SK-N-SH treated with all-trans-retinoic acid at 6 μM for 48 hours (cell line): ENCODE data around the gene WNT7A.

Experiments used
- ATAC-seq: fragments of 200-7000 bp; cut with Tn5 transposase; 3 replicates; pipeline ENCODE4 v1.9.1; 2020; ENCODE audit warnings: mild to moderate bottlenecking, moderate library complexity
- ARNTL ChIP-seq: fragments of 450-650 bp; formaldehyde crosslinking; IDR thresholded peaks from 2 replicates; pipeline ENCODE4 v1.5.0; 2020; ENCODE audit warnings: low read depth, mild to moderate bottlenecking, moderate library complexity, borderline replicate concordance
- BACH2 ChIP-seq: fragments of 250-450 bp; sonication (Bioruptor Pico); IDR thresholded peaks from 2 replicates; pipeline ENCODE4 v1.9.0; 2021; ENCODE audit warnings: mild to moderate bottlenecking, borderline replicate concordance
- CREB5 ChIP-seq: fragments of 250-450 bp; sonication (Bioruptor Pico); IDR thresholded peaks from 2 replicates; pipeline ENCODE4 v1.5.1; 2020; ENCODE audit warnings: low read depth, mild to moderate bottlenecking, moderate library complexity
- CSRNP3 ChIP-seq: fragments of 250-450 bp; sonication (Bioruptor Pico); IDR thresholded peaks from 2 replicates; pipeline ENCODE4 v1.5.1; 2021; ENCODE audit warnings: mild to moderate bottlenecking, moderate library complexity
- ESRRG ChIP-seq: fragments of 250-450 bp; sonication (Bioruptor Pico); IDR thresholded peaks from 2 replicates; pipeline ENCODE4 v1.6.1; 2021; ENCODE audit warnings: mild to moderate bottlenecking
- GLIS3 ChIP-seq: fragments of 250-450 bp; sonication (Bioruptor Pico); IDR thresholded peaks from 2 replicates; pipeline ENCODE4 v1.5.0; 2020; ENCODE audit warnings: mild to moderate bottlenecking, moderate library complexity
- ISL1 ChIP-seq: fragments of 250-450 bp; sonication (Bioruptor Pico); IDR thresholded peaks from 2 replicates; pipeline ENCODE4 v2.1.2; 2022; ENCODE audit warnings: mild to moderate bottlenecking, moderate library complexity
- OSR1 ChIP-seq: fragments of 250-450 bp; sonication (Bioruptor Pico); IDR thresholded peaks from 2 replicates; pipeline ENCODE4 v1.8.0; 2022; ENCODE audit warnings: moderate library complexity, mild to moderate bottlenecking, inconsistent platforms
- PATZ1 ChIP-seq: fragments of 250-450 bp; sonication (Bioruptor Pico); IDR thresholded peaks from 2 replicates; pipeline ENCODE4 v1.8.0; 2020; ENCODE audit warnings: mild to moderate bottlenecking, moderate library complexity, borderline replicate concordance
- POU6F1 ChIP-seq: fragments of 250-450 bp; sonication (Bioruptor Pico); IDR thresholded peaks from 2 replicates; pipeline ENCODE4 v1.8.0; 2021; ENCODE audit warnings: low read depth, mild to moderate bottlenecking, moderate library complexity, borderline replicate concordance
- PPARA ChIP-seq: fragments of 250-450 bp; sonication (Bioruptor Pico); IDR thresholded peaks from 2 replicates; pipeline ENCODE4 v1.5.0; 2020; ENCODE audit warnings: mild to moderate bottlenecking, borderline replicate concordance
- RARB ChIP-seq: fragments of 250-450 bp; sonication (Bioruptor Pico); IDR thresholded peaks from 2 replicates; pipeline ENCODE4 v1.8.0; 2021; ENCODE audit warnings: mild to moderate bottlenecking, moderate library complexity
- SNAI2 ChIP-seq: fragments of 250-450 bp; sonication (Bioruptor Pico); IDR thresholded peaks from 2 replicates; pipeline ENCODE4 v1.5.0; 2020; ENCODE audit warnings: mild to moderate bottlenecking, moderate library complexity
- TCF4 ChIP-seq: fragments of 250-450 bp; sonication (Bioruptor Pico); IDR thresholded peaks from 2 replicates; pipeline ENCODE4 v1.8.0; 2021; ENCODE audit warnings: mild to moderate bottlenecking, moderate library complexity, borderline replicate concordance
- TOX ChIP-seq: fragments of 250-450 bp; sonication (Bioruptor Pico); IDR thresholded peaks from 2 replicates; pipeline ENCODE4 v1.8.0; 2021; ENCODE audit warnings: mild to moderate bottlenecking, moderate library complexity, borderline replicate concordance
- TSHZ2 ChIP-seq: fragments of 250-450 bp; sonication (Bioruptor Pico); IDR thresholded peaks from 2 replicates; pipeline ENCODE4 v1.5.0; 2020; ENCODE audit warnings: mild to moderate bottlenecking, moderate library complexity
- ZC3H10 ChIP-seq: fragments of 250-450 bp; sonication (Bioruptor Pico); IDR thresholded peaks from 2 replicates; pipeline ENCODE4 v1.5.1; 2021; ENCODE audit warnings: mild to moderate bottlenecking, moderate library complexity
- ZFP3 ChIP-seq: fragments of 250-450 bp; sonication (Bioruptor Pico); IDR thresholded peaks from 2 replicates; pipeline ENCODE4 v1.5.0; 2020; ENCODE audit warnings: mild to moderate bottlenecking, moderate library complexity
- ZNF565 ChIP-seq: fragments of 450-650 bp; formaldehyde crosslinking; conservative IDR thresholded peaks from 2 replicates; pipeline ENCODE4 v1.5.0; 2020; ENCODE audit warnings: low read depth, mild to moderate bottlenecking, moderate library complexity
- ZNF70 ChIP-seq: fragments of 450-650 bp; formaldehyde crosslinking; IDR thresholded peaks from 2 replicates; pipeline ENCODE4 v1.5.0; 2020; ENCODE audit warnings: mild to moderate bottlenecking, moderate library complexity
- ZNF8 ChIP-seq: fragments of 450-650 bp; formaldehyde crosslinking; IDR thresholded peaks from 2 replicates; pipeline ENCODE4 v1.5.0; 2020; ENCODE audit warnings: mild to moderate bottlenecking, moderate library complexity

Gene WNT7A

GRCh38 chr3:13882876-13883275 is 3.0 kb upstream of the WNT7A start:
- TF ChIP-seq ESRRG = no peak
- TF ChIP-seq TSHZ2 (CRISPR knock-in tag) = no peak
- TF ChIP-seq ARNTL (CRISPR knock-in tag) = no peak
- no peak for TF ChIP-seq POU6F1 (CRISPR knock-in tag)
- TF ChIP-seq GLIS3 (CRISPR knock-in tag) = no peak
- no peak for TF ChIP-seq ZC3H10
- no peak for TF ChIP-seq ZFP3 (CRISPR knock-in tag)
- TF ChIP-seq RARB (CRISPR knock-in tag) = no peak
- no peak for TF ChIP-seq SNAI2 (CRISPR knock-in tag)
- no peak for TF ChIP-seq TCF4 (CRISPR knock-in tag)
- TF ChIP-seq ZNF70 = no peak
- TF ChIP-seq ZNF8 (CRISPR knock-in tag) = no peak
- TF ChIP-seq ISL1 (CRISPR knock-in tag) = no peak
- no peak for TF ChIP-seq BACH2 (CRISPR knock-in tag)
- no peak for TF ChIP-seq TOX
- no peak for TF ChIP-seq ZNF565 (CRISPR knock-in tag)
- no peak for ATAC-seq

GRCh38 chr3:13881536-13882410 is 1.9 kb upstream of the WNT7A start:
- no peak for ATAC-seq
- TF ChIP-seq ZNF70 (no peak), CREB5 (CRISPR knock-in tag) (no peak), ARNTL (CRISPR knock-in tag) (no peak), ZNF8 (CRISPR knock-in tag) (no peak), TOX (no peak), SNAI2 (CRISPR knock-in tag) (no peak), PATZ1 (no peak), TCF4 (CRISPR knock-in tag) (no peak), ZC3H10 (no peak), GLIS3 (CRISPR knock-in tag) (no peak), ESRRG (no peak), POU6F1 (CRISPR knock-in tag) (no peak), OSR1 (no peak), ISL1 (CRISPR knock-in tag) (no peak), CSRNP3 (CRISPR knock-in tag) (no peak), PPARA (CRISPR knock-in tag) (no peak)
